GM21576 (cell line): ENCODE results near the gene ROMO1.
"Not testable (repeated sequence)": the region's sequence is repeated elsewhere in the genome, so short reads cannot be mapped to it uniquely, and the experiment has no call there.

Source experiments
- ATAC-seq: cut with Tn5 transposase; IDR thresholded peaks from one replicate; pipeline ENCODE4 v1.9.1; 2021; ENCODE audit warnings: mild to moderate bottlenecking, moderate library complexity; ENCODE audit not compliant: unreplicated experiment

Gene ROMO1

GRCh38 chr20:35709259-35709658, 10.1 kb downstream of the ROMO1 start:
- no peak for ATAC-seq

- no peak for ATAC-seq
These were observed 10.8 kb downstream of the ROMO1 start for GRCh38 chr20:35710039-35710438.

GRCh38 chr20:35710884-35711587, 11.8 kb downstream of the ROMO1 start:
- no peak for ATAC-seq

DNA sequence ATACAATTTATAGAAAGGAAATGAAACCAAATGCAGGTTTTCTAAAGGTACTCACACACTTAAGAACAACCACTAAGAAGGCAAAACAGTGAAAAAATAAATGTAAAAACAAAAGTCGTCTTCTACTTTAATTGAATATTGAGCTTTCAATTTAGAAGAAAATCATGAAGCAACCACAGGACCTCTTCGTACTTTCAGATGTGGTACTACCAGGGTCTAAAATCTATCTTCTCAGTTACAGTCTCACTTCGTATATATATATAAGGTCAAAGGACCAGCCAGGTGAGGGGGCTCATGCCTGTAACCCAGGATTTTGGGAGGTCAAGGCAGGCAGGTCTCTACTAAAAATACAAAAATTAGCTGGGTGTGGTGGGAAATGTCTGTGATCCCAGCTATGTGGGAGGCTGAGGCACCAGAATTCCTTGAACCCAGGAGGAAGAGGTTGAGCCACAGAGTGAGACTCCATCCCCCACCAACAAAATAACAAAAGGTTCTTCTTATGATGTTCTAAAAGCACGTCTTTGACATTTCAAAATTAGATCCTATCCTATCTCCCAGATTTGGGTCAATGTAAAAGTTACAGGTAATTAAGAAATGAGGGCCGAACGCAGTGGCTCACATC, 12.5 kb downstream of the ROMO1 start:
- no peak for ATAC-seq

DNA sequence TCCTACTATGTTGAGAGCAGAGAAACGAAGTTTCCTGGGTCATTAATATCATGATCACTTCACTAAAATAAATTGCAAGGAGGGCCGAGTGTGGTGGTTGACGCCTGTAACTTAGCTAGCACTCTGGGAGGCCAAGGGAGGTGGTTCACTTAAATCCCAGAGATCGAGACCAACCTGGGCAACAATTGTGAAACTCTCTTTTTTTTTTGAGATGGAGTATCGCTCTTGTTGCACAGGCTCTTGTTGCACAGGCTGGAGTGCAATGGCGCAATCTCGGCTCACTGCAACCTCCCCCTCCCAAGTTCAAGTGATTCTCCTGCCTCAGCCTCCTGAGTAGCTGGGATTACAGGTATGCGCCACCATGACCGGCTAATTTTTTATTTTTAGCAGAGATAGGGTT, 13.9 kb downstream of the ROMO1 start:
- not testable (repeated sequence) for ATAC-seq

DNA sequence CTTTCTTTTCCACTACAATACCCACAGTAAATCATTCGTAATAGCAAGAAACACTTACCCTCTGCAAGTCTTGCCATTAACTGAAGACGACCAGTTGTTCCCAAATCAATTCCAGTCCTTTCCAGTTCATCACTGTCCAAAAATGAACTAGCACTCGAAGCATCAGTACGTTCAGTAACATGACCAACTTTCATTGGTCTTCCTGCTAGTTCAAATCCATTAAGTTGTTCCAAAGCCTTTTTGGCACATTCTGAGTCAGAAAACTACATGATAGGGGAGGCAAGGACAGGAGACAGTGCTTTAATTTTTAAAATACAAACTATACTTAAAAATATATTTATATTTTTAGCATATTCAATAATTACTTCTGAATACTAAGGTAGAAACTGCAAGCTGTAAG, 14.9 kb downstream of the ROMO1 start:
- ATAC-seq = no peak

- no peak for ATAC-seq
These were observed 16.4 kb downstream of the ROMO1 start for GRCh38 chr20:35715652-35716051.

GRCh38 chr20:35716330-35716729, 17.1 kb downstream of the ROMO1 start:
- no peak for ATAC-seq

DNA sequence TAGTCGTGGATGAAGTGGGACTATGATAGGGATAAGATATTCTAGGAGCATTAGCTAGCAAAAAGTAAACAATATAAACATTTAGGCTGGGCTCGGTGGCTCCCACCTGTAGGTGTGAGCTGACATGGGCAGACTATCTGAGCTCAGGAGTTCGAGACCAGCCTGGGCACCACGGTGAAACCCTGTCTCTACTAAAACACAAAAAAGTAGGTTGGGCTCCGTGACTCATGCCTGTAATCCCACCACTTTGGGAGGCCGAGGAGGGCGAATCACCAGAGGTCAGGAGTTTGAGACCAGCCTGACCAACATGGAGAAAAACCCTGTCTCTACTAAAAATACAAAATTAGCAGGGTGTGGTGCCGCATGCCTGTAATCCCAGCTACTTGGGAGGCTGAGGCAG, 19.1 kb downstream of the ROMO1 start:
- ATAC-seq = not testable (repeated sequence)

DNA sequence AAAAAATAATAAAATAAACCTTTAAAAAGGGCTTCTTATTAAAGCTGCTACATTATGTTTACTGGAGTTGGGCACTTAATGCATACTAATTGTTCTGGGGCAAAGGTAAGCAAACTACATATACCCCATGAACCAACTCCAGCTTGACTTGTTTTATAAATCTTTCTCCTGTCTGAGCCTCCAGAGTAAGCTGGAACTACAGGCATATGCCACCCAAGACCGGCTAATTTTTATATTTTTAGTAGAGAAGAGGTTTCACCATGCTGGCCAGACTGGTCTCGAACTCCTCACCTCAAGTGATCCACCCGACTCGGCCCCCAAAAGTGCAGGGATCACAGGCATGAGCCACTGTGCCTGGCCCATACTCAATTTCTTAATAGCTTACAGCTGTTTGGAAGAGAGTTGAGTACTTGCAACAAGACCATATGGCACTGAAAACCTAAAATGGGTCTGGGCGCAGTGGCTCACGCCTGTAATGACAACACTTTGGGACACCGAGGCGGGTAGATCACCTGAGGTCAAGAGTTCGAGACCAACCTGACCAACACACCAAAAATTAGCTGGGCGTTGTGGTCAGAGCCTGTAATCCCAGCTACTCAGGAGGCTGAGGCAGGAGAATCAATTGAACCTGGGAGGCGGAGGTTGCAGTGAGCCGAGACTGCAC, 19.9 kb downstream of the ROMO1 start:
- no peak for ATAC-seq

- no peak for ATAC-seq
These were observed 20.5 kb downstream of the ROMO1 start for GRCh38 chr20:35719717-35720116.

DNA sequence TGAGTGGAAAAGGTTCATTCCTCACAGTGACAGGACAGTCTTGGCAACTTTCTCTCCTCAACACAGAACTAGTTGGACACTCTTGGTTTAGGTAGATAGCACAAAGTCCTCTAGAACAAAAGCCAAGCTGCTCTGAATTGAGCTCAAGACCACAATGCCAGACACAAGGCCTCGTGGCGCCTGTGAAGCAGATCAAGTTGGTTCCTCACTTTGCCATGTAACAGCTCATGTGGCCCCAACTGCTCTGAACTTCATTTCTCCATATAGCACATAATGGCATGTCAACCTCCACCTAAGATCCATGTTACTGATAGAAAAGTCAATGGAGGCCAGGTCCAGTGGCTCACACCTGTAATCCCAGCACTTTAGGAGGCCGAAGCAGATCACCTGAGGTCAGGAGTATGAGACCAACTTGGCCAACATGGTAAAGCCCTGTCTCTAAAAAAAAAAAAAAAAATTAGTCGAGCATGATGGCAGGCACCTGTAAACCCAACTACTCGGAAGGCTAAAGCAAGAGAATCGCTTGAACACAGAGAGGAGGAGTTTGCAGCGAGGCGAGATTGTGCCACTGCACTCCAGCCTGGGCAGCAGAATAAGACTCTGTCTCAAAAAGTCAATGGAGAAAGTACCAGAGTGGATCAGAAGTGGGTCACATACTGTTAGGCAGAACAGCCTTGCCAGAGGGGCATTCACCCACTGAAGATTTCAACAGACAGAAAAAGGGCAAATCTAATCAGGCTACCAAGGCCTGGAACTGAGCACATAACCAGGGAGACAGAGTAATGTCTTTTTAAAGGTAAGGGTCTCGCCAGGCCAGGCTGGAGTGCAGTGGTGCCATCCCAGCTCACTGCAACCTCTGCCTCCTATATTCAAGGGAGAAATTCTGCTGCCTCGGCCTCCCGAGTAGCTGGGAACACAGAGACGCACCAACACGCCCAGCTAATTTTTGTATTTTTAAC, 21.2 kb downstream of the ROMO1 start:
- ATAC-seq = no peak

GRCh38 chr20:35721219-35721618, 22.0 kb downstream of the ROMO1 start:
- ATAC-seq = no peak

DNA sequence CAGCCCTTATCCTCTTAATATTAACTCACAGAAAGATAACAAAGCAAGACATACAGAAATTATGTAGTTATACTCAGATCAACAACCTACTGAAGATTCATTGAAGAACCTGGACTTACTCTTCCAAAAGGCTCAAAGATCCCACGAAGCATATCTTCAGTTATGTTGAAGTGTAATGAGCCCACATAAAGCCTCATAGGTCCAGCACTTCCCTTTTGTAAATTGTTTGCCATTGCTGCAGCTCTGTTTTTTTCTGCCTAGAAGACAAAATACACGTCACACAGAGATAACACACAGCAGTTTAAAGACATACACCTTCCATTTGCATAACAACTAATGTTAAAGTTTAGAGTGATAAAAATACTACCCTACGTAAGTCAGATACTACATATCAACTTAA, 22.4 kb downstream of the ROMO1 start:
- no peak for ATAC-seq

DNA sequence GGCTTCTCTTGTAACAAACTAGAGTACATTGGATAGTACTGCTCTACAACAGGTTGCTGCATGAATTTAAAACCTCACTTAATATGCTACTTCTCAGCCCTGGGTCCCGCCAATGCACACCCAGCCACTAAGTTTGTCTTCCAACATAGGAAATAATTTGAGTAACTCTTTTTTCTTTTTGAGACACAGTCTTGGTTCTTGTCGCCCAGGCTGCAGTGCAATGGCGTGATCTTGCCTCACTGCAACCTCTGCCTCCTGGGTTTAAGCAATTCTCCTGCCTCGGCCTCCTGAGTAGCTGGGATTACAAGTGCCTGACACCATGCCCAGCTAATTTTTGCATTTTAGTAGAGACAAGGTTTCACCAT, 24.1 kb downstream of the ROMO1 start:
- not testable (repeated sequence) for ATAC-seq

GRCh38 chr20:35723652-35724320, 24.6 kb downstream of the ROMO1 start:
- ATAC-seq = not testable (repeated sequence)

GRCh38 chr20:35724321-35725230, 25.4 kb downstream of the ROMO1 start:
- no peak for ATAC-seq

GRCh38 chr20:35726842-35727711, 27.9 kb downstream of the ROMO1 start:
- no peak for ATAC-seq
